T-helper 2 cell treated with Interferon-gamma antibody and Interleukin-4, amounts not matched to agents 5 μg/mL and 100 μg/mL, for 36 hours (primary cell): Measurements from ENCODE around the gene MDN1.
"Not testable (repeated sequence)": the region's sequence is repeated elsewhere in the genome, so short reads cannot be mapped to it uniquely, and the experiment has no call there.

ENCODE experiments used
- DNase-seq: peaks from one replicate; pipeline ENCODE4 v3.0.0; 2021; ENCODE audit warnings: low spot score
- H3K27ac Mint-ChIP-seq: one replicate; pipeline ENCODE4 v1.8.0; 2021; ENCODE audit warnings: mild to moderate bottlenecking, mixed read lengths
- H3K27me3 Mint-ChIP-seq: one replicate; pipeline ENCODE4 v1.8.0; 2021; ENCODE audit warnings: low read depth, mixed read lengths
- H3K36me3 Mint-ChIP-seq: one replicate; pipeline ENCODE4 v1.8.0; 2021; ENCODE audit warnings: low read depth, mixed read lengths
- H3K4me1 Mint-ChIP-seq: one replicate; pipeline ENCODE4 v1.8.0; 2021; ENCODE audit warnings: low read depth, mixed read lengths
- H3K4me3 Mint-ChIP-seq: one replicate; pipeline ENCODE4 v1.8.0; 2022; ENCODE audit warnings: mild to moderate bottlenecking, moderate library complexity, mixed read lengths
- H3K9me3 Mint-ChIP-seq: one replicate; pipeline ENCODE4 v1.8.0; 2021; ENCODE audit warnings: mixed read lengths

Gene MDN1

GRCh38 chr6:89834884-89835792 is 15.5 kb upstream of the MDN1 start:
- DNase-seq = peak; percentile 57
- Mint-ChIP-seq H3K27me3 (no peaks in the 10 kb centered on the region), H3K9me3 (no peaks in the 10 kb centered on the region), H3K4me3 (peak overlapping the region; percentile 68), H3K4me1 (peaks cover 47% of the 10 kb centered on the region), H3K27ac (peak overlapping the region; percentile 88), H3K36me3 (peaks cover 60% of the 10 kb centered on the region)

- Mint-ChIP-seq H3K4me1 (peaks cover 30% of the 10 kb centered on the region), H3K27me3 (no peaks in the 10 kb centered on the region), H3K9me3 (no peaks in the 10 kb centered on the region), H3K36me3 (peaks cover 33% of the 10 kb centered on the region), H3K4me3 (peak overlapping the region; percentile 97), H3K27ac (peak overlapping the region; percentile 72)
- no peak for DNase-seq
Measured at GRCh38 chr6:89830170-89830809, 10.7 kb upstream of the MDN1 start.

DNA sequence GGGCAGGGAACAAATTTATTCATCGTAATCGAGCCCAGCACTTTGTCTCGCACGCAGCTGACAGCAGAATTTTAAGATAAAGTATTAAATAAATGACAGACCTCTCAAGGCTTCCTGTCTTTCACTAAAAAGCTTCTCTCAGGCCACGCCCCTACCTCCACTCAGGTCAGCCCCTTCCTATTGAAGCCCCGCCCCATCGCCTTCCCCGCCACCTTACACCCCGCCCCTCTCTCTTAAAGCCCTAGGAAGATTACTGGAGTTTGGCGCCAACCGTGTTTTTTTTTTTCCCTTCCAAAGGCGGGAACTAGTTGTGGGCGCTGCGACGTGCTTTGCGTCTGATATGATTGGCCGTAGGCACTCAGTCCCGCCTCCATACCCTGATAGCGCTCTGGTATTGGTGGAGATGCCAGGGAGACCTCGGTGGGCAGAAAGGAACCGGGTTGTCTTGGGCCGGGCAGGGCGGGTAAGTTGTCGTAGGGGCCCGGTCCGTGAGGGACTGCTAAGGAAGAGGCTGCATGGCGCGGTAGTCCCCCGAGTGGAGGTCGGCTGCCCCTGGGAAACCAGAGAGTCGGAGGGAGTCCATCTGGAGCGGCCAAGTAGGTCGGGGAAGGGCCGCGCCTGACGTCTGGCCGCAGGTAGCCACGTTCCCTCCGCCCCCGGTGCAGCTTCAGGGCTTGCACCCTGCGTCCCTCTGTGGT is 10.0 kb upstream of the MDN1 start, which contains the start of gene CASP8AP2:
Gene CASP8AP2 (plus strand): TSS at position 409 of the 698 bp plus-strand sequence.
- Mint-ChIP-seq H3K4me1 (peaks cover 24% of the 10 kb centered on the region), H3K36me3 (peaks cover 27% of the 10 kb centered on the region), H3K27me3 (no peaks in the 10 kb centered on the region), H3K4me3 (peak within 1 kb of the TSS; percentile 97), H3K9me3 (no peaks in the 10 kb centered on the region), H3K27ac (peak within 1 kb of the TSS; percentile 97)
- DNase-seq = peak; percentile 93

DNA sequence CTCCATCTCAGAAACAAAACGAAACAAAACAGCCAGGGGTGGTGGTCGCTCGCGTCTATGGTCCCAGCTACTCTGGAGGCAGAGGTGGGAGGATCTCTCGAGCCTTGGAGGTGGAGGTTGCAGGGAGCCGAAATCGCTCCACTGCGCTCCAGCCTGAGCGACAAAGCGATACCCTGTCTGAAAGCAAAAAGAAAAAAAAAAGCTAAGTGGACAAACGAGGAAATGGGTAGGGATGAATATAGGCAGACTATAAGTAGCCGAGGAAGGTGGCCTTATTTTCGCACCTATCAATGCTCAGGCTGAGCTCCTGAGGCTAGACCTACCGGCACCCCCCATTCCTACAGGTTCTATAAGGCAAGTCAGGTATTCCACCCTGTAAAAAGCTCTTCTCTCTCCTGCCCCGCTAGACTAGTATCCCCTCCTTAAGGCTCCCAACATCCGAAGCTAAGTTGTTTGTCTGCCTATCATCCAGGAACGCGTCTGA is 9.4 kb upstream of the MDN1 start:
- Mint-ChIP-seq H3K27me3 (no peaks in the 10 kb centered on the region), H3K36me3 (peaks cover 27% of the 10 kb centered on the region), H3K27ac (peak overlapping the region; percentile 97), H3K4me1 (peaks cover 24% of the 10 kb centered on the region), H3K4me3 (peak overlapping the region; percentile 97), H3K9me3 (no peaks in the 10 kb centered on the region)
- DNase-seq = peak; percentile 16

DNA sequence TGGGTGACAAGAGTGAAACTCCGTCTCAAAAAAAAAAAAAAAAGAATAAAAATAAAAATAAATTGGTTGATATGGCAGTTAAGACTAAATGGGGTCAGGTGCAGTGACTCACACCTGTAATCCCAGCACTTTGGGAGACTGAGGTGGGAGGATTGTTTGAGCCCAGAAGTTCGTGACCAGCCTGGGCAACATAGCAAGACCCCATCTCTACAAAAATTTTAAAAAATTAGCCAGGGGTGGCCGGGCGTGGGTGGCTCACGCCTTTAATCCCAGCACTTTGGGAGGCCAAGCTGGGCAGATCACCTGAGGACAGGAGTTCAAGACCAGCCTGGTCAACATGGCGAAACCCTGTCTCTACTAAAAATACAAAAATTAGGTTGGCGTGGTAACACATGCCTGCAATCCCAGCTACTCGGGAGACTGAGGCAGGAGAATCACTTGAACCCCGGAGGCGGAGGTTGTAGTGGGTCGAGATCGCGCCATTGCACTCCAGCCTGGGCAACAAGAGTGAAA is 8.9 kb upstream of the MDN1 start:
- H3K27me3 Mint-ChIP-seq, DNase-seq, H3K9me3 Mint-ChIP-seq: not testable (repeated sequence)
- Mint-ChIP-seq H3K36me3 (peaks cover 23% of the 10 kb centered on the region), H3K4me3 (peak overlapping the region; percentile 97), H3K4me1 (peaks cover 20% of the 10 kb centered on the region), H3K27ac (peak overlapping the region; percentile 97)

GRCh38 chr6:89826029-89826528 is 6.5 kb upstream of the MDN1 start:
- H3K4me3 Mint-ChIP-seq = no peak overlapping the region

DNA sequence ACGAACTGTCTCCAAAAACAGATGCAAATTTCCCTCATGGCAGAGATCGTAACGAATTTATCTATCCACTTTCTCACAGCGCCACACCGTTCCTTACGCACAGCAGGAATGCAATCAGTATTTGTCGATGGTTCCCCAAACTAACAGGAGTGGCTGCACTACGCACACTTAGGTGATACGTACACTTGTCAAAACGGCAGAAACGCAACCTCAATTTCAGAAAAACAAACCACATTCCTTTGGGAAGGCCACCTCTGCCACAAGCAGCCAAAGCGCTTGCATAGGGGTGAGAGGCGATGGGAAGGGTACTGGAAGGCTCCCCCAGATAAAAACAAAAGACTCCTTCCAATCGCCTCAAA is 638 bp downstream of the MDN1 start:
- no peak for DNase-seq
- peak overlapping the region; percentile 94 for H3K4me3 Mint-ChIP-seq
- no peaks in the 10 kb centered on the region for H3K27me3 Mint-ChIP-seq
- peaks cover 13% of the 10 kb centered on the region for H3K36me3 Mint-ChIP-seq
- peak overlapping the region; percentile 98 for H3K27ac Mint-ChIP-seq
- peaks cover 21% of the 10 kb centered on the region for H3K4me1 Mint-ChIP-seq
- no peaks in the 10 kb centered on the region for H3K9me3 Mint-ChIP-seq

More at GRCh38 chr6:89826029-89826528, 6.5 kb upstream of the MDN1 start:
- Mint-ChIP-seq H3K27ac (no peak overlapping the region), H3K9me3 (no peaks in the 10 kb centered on the region), H3K27me3 (no peaks in the 10 kb centered on the region), H3K4me1 (peaks cover 8% of the 10 kb centered on the region), H3K36me3 (peaks cover 4% of the 10 kb centered on the region)
- no peak for DNase-seq

- H3K27ac Mint-ChIP-seq = peak overlapping the region; percentile 47
- no peaks in the 10 kb centered on the region for H3K9me3 Mint-ChIP-seq
- H3K4me3 Mint-ChIP-seq = peak overlapping the region; percentile 52
- peaks cover 21% of the 10 kb centered on the region for H3K4me1 Mint-ChIP-seq
- H3K27me3 Mint-ChIP-seq = no peaks in the 10 kb centered on the region
- no peak for DNase-seq
- peaks cover 13% of the 10 kb centered on the region for H3K36me3 Mint-ChIP-seq
Measured at GRCh38 chr6:89817481-89817880, 2.1 kb downstream of the MDN1 start.

DNA sequence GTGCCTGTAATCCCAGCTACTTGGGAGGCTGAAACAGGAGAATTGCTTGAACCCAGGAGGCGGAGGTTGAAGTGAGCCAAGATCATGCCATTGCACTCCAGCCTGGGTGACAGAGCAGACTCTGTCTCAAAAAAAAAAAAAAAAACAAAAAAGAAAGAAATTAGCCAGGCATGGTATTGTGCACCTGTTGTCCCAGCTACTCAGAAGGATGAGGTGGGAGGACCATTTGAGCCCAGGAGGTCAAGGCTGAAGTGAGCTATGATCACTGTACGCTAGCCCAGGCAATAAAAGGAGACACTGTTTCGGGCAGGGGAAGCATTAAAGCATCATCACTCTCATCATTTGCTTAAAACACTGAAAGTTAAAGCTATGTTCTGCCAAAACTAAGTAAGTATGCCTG is 6.2 kb downstream of the MDN1 start:
- not testable (repeated sequence) for H3K4me3 Mint-ChIP-seq, DNase-seq, H3K27ac Mint-ChIP-seq, H3K36me3 Mint-ChIP-seq, H3K27me3 Mint-ChIP-seq, H3K4me1 Mint-ChIP-seq, H3K9me3 Mint-ChIP-seq

GRCh38 chr6:89807581-89807980 is 12.0 kb downstream of the MDN1 start:
- Mint-ChIP-seq H3K27me3 (no peaks in the 10 kb centered on the region), H3K9me3 (no peaks in the 10 kb centered on the region), H3K36me3 (peaks cover 8% of the 10 kb centered on the region), H3K4me1 (peaks cover 10% of the 10 kb centered on the region), H3K4me3 (no peak overlapping the region), H3K27ac (no peak overlapping the region)
- DNase-seq = no peak

DNA sequence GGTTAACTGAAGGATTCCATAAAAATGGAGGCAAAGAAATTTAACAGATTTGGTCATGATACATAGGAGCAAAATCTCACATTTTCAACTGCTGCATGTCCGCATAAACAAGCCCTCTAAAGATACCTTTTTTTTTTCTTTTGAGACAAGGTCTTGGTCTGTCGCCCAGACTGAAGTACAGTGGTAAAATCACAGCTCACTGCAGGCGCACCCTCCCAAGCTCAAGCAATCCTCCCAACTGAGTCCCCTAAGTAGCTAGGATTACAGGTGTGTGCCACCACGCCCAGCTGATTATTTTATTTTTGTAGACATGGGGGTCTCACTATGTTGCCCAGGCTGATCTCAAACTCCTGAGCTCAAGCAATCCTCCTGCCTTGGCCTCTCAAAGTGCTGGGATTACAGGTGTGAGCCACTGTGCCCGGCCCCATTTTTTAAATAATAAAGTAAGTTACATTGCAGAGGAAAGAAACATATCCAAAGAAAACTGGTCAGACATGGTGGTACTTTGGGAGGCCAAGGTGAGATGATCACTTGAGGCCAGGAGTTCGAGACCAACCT is 13.7 kb downstream of the MDN1 start:
- H3K27me3 Mint-ChIP-seq = no peaks in the 10 kb centered on the region
- peaks cover 8% of the 10 kb centered on the region for H3K36me3 Mint-ChIP-seq
- H3K4me3 Mint-ChIP-seq = no peak overlapping the region
- DNase-seq = no peak
- H3K27ac Mint-ChIP-seq = no peak overlapping the region
- peaks cover 10% of the 10 kb centered on the region for H3K4me1 Mint-ChIP-seq
- no peaks in the 10 kb centered on the region for H3K9me3 Mint-ChIP-seq

DNA sequence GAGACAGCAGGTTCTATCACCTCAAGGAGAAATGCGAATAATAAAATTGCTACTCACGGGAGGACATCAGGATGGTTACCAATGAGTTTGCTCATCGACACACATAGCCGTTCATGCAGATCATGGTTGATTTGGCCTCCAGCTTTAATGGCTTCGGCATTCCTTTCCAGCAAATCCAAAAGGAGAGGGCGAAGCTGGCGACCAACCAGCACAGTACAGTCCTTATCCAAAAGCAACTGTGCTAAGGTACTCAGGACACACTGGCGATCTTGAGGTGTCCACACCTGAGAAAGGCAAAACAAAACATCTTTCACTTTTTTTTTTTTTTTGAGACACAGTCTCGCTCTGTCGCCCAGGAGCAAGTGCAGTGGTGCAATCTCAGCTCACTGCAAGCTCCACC is 16.3 kb downstream of the MDN1 start:
- no peak for DNase-seq

DNA sequence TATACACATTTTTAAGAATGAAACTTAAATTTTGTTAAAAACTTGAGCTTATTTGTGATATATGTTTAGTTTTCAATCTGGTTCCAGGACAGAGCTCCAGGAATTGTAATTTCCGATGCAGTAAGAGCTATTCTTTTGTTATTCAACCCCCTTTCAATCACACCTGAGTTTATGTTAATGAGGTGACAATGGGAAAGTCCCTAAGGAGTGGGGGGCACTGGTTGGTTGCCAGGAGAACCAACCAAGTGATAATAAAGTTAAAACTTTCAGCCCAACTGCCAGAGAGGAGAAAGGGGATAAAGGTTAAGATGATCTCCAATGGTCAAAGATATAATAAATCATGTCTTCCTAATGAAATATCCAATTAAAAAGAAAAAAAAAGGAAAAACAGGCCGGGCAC is 19.8 kb downstream of the MDN1 start:
- H3K4me1 Mint-ChIP-seq = peaks cover 11% of the 10 kb centered on the region
- DNase-seq = no peak
- no peaks in the 10 kb centered on the region for H3K27me3 Mint-ChIP-seq
- no peaks in the 10 kb centered on the region for H3K9me3 Mint-ChIP-seq
- H3K27ac Mint-ChIP-seq = no peak overlapping the region
- no peak overlapping the region for H3K4me3 Mint-ChIP-seq
- H3K36me3 Mint-ChIP-seq = peaks cover 33% of the 10 kb centered on the region

More for the DNA sequence above, 16.3 kb downstream of the MDN1 start:
- H3K36me3 Mint-ChIP-seq = peaks cover 18% of the 10 kb centered on the region
- H3K27ac Mint-ChIP-seq = no peak overlapping the region
- H3K9me3 Mint-ChIP-seq = no peaks in the 10 kb centered on the region
- no peaks in the 10 kb centered on the region for H3K27me3 Mint-ChIP-seq
- H3K4me1 Mint-ChIP-seq = peaks cover 7% of the 10 kb centered on the region
- H3K4me3 Mint-ChIP-seq = no peak overlapping the region
